Thyroid gland (tissue), 4 donors: ENCODE measurements around the gene C11orf52.

Source experiments
- CTCF ChIP-seq, 6 experiments: fragments of 200-600 bp in 3 of 6; fragments of 450-650 bp in 3 of 6; sonication (generic) in 3 of 6; IDR thresholded peaks; one replicate each; pipeline ENCODE4 v1.5.1; 2016 to 2019; ENCODE audit warnings: antibody characterized with exemption in 6 of 6, mild to moderate bottlenecking in 2 of 6, inconsistent platforms in 1 of 6, moderate library complexity in 1 of 6
- POLR2A ChIP-seq, 2 donors: fragments of 450-650 bp; IDR thresholded peaks; one replicate each; pipeline ENCODE4 v1.6.1; 2017; ENCODE audit warnings: antibody characterized with exemption in 2 of 2, mild to moderate bottlenecking in 2 of 2, moderate library complexity in 1 of 2

- TF ChIP-seq CTCF (IDR thresholded peaks at IDR 0.05) (no peak), POLR2A (IDR thresholded peaks at IDR 0.05) (no peak)
Observed at GRCh38 chr11:111886032-111886431, 32.7 kb upstream of the C11orf52 start.
